Stimulated activated CD4-positive, alpha-beta T cell treated with anti-CD3 and anti-CD28 coated beads, Interleukin-12 subunit alpha, Interleukin-12 subunit beta, amount 100 ng/mL, for 24 hours (primary cell): Measurements from ENCODE around the gene GALK1.
"Not testable (repeated sequence)": the region's sequence is repeated elsewhere in the genome, so short reads cannot be mapped to it uniquely, and the experiment has no call there.

ENCODE experiments used
- DNase-seq, 2 experiments: peaks; one replicate each; pipeline ENCODE4 v3.0.0-alpha.2; 2020; ENCODE audit warnings: low read depth in 2 of 2

The GALK1 gene

GRCh38 chr17:75784473-75785015, 19.6 kb upstream of the GALK1 start, which contains the start of gene UNK:
UNK (plus strand) TSS chr17:75784806; CDS start chr17:75784881, 75 bp downstream.
- DNase-seq, result peak; percentile 89 to 92

GRCh38 chr17:75783803-75784472, 18.9 kb upstream of the GALK1 start:
- no peak for DNase-seq

- DNase-seq, result no peak
Observed at GRCh38 chr17:75783069-75783783, 18.2 kb upstream of the GALK1 start.

- no peak for DNase-seq
Observed at GRCh38 chr17:75779987-75780889, 15.2 kb upstream of the GALK1 start.

- DNase-seq, result peak; percentile 82 to 86
Observed at GRCh38 chr17:75779250-75779986, 14.4 kb upstream of the GALK1 start.

GRCh38 chr17:75778861-75779249, 13.9 kb upstream of the GALK1 start:
- peak in 1 of 2 experiments; percentile 64 for DNase-seq

GRCh38 chr17:75778066-75778860, 13.3 kb upstream of the GALK1 start:
- not testable (repeated sequence) for DNase-seq

GRCh38 chr17:75777296-75777922, 12.4 kb upstream of the GALK1 start:
- DNase-seq, result no peak

- DNase-seq, result no peak
Observed at GRCh38 chr17:75776386-75777295, 11.6 kb upstream of the GALK1 start.

- no peak for DNase-seq
Observed at GRCh38 chr17:75774991-75775668, 10.1 kb upstream of the GALK1 start.

- no peak for DNase-seq
Observed at GRCh38 chr17:75774471-75774990, 9.5 kb upstream of the GALK1 start.

- DNase-seq, result no peak
Observed at GRCh38 chr17:75773808-75774470, 8.9 kb upstream of the GALK1 start.

- DNase-seq, result no peak
Observed at GRCh38 chr17:75773121-75773807, 8.3 kb upstream of the GALK1 start.

- no peak for DNase-seq
Observed at GRCh38 chr17:75771334-75772281, 6.6 kb upstream of the GALK1 start.

- DNase-seq, result no peak
Observed at GRCh38 chr17:75769536-75769935, 4.5 kb upstream of the GALK1 start.

- no peak for DNase-seq
Observed at GRCh38 chr17:75767881-75768280, 2.9 kb upstream of the GALK1 start.
